ENCODE data around the gene STXBP3.
"Not testable (repeated sequence)": the region's sequence is repeated elsewhere in the genome, so short reads cannot be mapped to it uniquely, and the experiment has no call there.

STXBP3 gene

GRCh38 chr1:108758796-108759195 is 12.3 kb downstream of the STXBP3 start:
- H3K27ac ChIP-seq = no peak overlapping the region
- TF ChIP-seq ZFX (IDR thresholded peaks at IDR 0.05) = no peak
- TF ChIP-seq, protein P1, sequence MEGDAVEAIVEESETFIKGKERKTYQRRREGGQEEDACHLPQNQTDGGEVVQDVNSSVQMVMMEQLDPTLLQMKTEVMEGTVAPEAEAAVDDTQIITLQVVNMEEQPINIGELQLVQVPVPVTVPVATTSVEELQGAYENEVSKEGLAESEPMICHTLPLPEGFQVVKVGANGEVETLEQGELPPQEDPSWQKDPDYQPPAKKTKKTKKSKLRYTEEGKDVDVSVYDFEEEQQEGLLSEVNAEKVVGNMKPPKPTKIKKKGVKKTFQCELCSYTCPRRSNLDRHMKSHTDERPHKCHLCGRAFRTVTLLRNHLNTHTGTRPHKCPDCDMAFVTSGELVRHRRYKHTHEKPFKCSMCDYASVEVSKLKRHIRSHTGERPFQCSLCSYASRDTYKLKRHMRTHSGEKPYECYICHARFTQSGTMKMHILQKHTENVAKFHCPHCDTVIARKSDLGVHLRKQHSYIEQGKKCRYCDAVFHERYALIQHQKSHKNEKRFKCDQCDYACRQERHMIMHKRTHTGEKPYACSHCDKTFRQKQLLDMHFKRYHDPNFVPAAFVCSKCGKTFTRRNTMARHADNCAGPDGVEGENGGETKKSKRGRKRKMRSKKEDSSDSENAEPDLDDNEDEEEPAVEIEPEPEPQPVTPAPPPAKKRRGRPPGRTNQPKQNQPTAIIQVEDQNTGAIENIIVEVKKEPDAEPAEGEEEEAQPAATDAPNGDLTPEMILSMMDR (conservative IDR thresholded peaks at IDR 0.05) = no peak

- TF ChIP-seq ZFX (IDR thresholded peaks at IDR 0.05) = no peak
- TF ChIP-seq, protein P1 (conservative IDR thresholded peaks at IDR 0.05) = no peak
- H3K27ac ChIP-seq = no peak overlapping the region
Observed at GRCh38 chr1:108767115-108767514, 20.6 kb downstream of the STXBP3 start.

DNA sequence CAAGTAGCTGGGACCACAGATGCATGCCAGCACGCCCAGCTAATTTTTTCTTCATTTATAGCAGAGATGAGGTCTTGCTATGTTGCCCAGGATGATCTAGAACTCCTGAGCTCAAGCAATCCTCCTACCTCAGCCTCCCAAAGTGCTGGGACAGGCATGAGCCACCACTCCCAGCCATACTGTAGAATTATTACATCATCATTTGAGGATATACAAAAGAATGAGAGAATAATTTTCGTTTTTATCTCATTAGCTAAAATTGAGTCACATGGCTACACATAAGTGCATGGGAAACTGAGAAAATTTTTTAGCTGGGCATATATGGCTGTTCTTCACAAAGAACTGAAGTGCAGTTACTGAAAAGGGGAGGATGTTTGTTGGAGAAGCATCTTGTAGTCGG is 21.2 kb downstream of the STXBP3 start:
- no peak for TF ChIP-seq ZFX (IDR thresholded peaks at IDR 0.05)
- TF ChIP-seq, protein P1 (conservative IDR thresholded peaks at IDR 0.05) = no peak
- H3K27ac ChIP-seq = no peak overlapping the region

GRCh38 chr1:108777839-108778238 is 31.4 kb downstream of the STXBP3 start:
- no peak for TF ChIP-seq ZFX (IDR thresholded peaks at IDR 0.05)
- TF ChIP-seq, protein P1 (conservative IDR thresholded peaks at IDR 0.05) = no peak
- H3K27ac ChIP-seq = no peak overlapping the region

- no peak for TF ChIP-seq ZFX (IDR thresholded peaks at IDR 0.05)
- TF ChIP-seq, protein P1 (conservative IDR thresholded peaks at IDR 0.05) = no peak
- H3K27ac ChIP-seq = no peak overlapping the region
Observed at GRCh38 chr1:108779455-108779854, 33.0 kb downstream of the STXBP3 start.

DNA sequence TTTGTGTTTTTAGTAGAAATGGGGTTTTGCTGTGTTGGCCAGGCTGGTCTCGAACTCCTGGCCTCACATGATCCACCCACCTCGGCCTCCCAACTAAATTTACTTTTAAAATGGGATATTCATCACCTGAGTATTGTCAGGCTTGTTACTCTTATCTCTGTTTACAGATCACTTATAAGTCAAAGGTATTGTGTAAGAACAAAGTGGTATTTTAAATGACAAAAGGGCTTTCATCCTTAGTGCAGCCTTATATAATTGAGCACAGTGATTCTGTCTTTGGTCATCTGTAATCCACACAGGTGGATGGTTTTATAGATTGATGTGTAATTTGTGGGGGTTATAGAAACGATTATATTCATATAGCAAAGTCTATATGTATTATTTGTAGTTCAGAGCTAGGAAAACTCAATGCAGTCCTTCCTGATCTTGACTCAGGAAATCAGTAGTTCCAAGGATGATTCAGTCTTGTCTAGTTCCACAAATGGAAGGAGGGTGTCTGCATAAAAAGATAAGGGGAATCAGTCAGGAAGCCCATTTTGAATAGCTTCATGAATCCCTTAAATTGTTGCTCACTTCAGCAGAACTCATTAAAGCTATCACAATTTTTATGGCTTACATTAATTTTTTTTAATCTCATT is 34.6 kb downstream of the STXBP3 start:
- no peak overlapping the region for H3K27ac ChIP-seq
- TF ChIP-seq, protein P1 (conservative IDR thresholded peaks at IDR 0.05) = no peak

DNA sequence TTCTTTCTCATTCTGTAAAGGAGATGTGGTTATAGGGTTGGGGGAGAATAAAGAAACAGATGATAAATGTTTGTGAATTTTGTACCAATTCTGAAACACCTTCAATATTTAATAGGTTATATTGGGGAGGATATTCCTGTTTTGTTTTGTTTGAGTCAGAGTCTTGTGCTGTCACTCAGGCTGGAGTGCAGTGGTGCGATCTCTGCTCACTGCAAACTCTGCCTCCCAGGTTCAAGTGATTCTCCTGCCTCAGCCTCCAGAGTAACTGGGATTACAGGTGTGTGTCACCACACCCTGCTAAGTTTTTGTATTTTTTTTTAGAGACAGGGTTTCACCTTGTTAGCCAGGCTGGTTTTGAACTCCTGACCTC is 35.1 kb downstream of the STXBP3 start:
- H3K27ac ChIP-seq = not testable (repeated sequence)

DNA sequence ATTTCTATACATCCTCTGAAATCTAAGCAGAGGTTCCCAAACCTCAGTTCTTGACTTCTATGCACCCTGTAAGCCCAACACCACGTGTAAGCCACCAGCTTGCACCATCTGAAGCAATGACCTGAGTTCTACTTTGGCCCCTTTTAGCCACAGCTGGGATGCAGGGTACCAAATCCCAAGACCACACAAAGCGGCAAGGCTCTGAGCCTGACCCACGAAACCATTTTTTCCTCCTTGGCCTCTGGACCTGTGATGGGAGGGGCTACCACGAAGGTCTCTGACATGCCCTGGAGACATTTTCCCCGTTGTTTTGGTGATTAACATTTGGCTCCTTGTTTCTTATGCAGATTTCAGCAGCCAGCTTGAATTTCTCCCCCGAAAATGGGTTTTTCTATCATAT is 38.8 kb downstream of the STXBP3 start:
- TF ChIP-seq ZFX (IDR thresholded peaks at IDR 0.05) = no peak
- TF ChIP-seq, protein P1 (conservative IDR thresholded peaks at IDR 0.05) = no peak
- no peak overlapping the region for H3K27ac ChIP-seq
